NCI-H146 (cell line): Measurements from ENCODE around the gene ST8SIA1.

Experiments used
- DNase-seq: peaks from one replicate; lab custom pipeline; 2025; lab: John Stamatoyannopoulos, UW

The ST8SIA1 gene

GRCh38 chr12:22329621-22330020 lies 4.9 kb downstream of the ST8SIA1 start:
- DNase-seq, result no peak

GRCh38 chr12:22325218-22325617 lies 9.3 kb downstream of the ST8SIA1 start:
- DNase-seq, result no peak

DNA sequence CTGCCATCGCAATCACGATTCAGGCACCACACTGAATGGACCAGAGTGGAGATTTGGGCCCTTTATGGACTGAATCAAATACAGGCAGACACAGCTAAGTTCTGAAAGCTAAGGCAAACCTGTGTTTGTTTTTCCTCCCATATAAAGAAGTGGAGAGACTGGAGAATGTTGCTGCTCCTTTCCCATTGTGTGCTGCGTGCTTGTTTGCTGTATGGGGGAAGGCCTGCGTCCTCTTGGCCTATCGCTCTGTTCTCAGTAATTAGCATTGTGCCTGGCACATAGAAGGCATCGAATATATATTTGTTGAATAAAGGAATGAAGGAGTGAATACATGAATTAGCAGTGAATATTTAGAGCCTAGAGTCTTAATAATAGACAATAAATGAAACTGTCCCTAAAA lies 12.4 kb downstream of the ST8SIA1 start:
- DNase-seq, result no peak

- DNase-seq, result no peak
These were observed 12.9 kb downstream of the ST8SIA1 start for GRCh38 chr12:22321638-22322037.

DNA sequence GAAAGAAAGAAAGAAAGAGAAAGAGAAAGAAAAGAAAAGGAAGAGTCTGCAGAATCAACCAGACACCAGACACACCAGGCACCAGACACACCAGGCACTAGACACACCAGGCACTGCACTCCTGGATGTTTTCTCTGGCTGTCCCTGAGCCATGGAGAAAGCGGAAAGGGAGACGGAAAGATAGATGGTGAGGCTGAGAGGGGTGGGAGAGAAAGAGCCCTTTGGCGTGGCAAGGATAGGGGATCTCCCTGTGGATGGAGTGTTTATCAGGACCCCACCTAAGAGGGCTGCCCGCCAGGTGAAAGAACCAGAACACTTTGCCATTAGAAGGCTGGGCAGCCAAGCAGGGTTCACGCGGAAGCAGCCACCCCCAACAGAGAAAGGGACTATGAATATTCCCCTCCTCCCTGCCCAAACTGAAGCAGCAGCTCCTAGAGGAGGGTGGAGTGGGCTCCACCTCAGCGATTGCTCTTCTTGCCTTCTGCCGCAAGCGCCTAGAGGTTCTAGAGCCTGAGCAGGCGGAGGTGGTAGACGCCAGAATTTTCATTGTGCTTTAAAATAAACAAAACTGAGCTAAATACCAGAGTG lies 13.4 kb downstream of the ST8SIA1 start:
- no peak for DNase-seq

DNA sequence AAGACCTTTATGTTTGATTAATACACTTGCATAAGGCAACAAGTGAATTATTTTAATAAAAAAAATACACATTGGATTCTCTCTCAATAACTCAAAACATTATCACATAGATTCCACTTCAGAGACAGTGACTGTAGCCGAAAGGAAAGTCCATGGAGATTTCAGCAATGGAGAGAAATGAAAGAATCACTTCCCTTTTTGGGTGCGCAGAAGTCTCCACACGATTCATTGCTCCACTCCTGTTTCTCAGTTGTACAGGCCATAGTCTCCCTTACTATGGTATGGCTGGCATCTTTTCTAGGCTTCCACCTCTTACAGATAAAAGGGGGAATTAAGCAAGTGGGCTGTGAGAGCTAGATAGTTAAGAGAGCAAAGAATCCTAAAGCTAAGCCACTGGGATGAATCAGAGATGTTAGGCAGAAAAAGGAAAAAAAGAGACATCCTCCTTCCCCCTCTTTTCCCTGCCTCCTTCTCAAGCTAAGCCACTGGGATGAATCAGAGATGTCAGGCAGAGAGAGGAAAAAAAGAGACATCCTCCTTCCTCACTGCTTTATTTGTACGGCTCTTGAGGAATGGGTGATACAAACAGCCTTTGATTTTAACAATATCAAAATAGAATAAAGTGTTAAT lies 16.3 kb downstream of the ST8SIA1 start:
- no peak for DNase-seq

DNA sequence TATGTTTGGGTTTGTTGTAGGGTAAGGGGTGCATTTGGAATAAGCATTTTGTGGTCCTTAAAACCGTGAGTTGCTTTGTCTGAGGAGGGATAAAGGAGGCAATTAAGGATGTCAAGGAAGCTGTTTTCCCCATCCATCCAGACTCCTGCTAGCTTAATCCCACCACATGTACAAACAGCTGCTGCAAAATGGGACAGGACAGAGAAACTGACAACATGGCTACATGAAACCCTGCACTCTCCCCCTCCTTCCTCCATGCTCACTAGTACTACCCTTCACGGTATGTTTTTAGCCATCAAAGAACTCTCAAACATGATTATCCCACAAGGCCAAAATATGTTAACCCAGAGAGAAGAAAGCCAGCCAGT lies 20.6 kb downstream of the ST8SIA1 start:
- DNase-seq, result no peak

DNA sequence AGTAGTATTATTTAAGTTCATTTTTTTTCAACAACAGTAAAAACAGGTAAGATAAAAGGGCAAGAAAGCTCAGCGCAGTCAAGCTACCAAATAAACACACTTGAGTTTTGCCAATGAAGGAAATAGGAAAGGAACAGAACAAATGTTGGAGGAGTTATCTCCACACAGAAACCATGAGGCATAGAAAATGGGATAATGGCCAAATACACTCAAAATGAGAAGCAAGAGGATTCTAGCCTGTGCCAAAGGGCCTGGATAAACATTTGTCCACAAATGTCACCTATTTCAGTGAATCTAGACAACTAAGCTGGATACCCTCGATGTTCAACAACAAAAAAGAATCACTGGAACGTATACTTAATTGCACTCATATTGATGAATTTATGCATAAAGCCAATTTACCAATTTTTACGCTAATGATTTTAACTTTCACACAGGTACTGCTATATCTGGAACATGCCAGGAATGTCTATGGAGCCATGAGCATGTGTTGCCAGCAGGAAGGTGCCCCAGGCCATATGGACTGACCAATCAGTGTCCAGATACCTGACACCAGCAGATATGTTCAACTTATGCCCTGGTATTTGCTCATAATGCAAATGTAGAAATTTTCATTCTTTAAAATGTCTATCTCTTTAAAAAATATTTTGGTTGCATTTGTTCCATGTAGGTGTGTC lies 21.1 kb downstream of the ST8SIA1 start:
- DNase-seq, result no peak

DNA sequence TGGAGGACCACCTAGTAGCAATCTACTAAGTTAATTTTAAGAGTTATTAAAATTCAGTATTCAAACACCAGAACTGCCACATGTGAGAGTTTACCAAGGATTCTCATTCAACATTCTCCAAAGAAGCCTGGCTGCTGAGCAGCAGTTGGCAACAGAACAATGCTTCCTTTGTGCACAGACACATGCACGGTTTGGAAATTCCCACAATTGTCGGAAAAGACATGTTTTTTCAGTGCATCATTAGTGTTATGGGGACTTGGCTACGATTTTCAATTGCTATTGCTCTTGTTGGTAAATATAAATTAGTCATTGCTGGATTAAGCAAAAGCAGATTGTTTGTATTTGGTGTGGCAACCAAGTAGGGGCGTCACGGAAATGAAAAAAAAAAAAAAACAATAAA lies 22.2 kb downstream of the ST8SIA1 start:
- no peak for DNase-seq

GRCh38 chr12:22310709-22311108 lies 23.8 kb downstream of the ST8SIA1 start:
- DNase-seq, result no peak

DNA sequence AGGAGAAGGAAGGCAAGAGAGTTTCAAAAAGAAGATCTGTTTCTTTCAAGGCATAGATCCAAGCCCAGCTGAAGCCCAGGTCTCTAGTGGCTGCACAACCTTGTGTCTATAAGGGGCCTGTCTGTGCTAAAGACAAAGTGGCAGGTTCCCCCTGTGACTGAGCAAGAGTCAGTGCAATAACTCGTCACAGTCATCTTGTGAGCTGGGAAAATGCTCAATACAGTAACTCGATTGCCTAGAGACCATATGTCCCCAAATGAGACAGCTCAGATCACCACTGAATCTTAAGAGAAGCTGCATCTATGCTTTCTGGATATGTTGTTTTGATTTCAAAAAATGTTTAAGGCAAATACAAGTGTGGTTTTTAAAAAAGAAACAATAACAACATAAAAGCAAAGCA lies 24.2 kb downstream of the ST8SIA1 start:
- no peak for DNase-seq

DNA sequence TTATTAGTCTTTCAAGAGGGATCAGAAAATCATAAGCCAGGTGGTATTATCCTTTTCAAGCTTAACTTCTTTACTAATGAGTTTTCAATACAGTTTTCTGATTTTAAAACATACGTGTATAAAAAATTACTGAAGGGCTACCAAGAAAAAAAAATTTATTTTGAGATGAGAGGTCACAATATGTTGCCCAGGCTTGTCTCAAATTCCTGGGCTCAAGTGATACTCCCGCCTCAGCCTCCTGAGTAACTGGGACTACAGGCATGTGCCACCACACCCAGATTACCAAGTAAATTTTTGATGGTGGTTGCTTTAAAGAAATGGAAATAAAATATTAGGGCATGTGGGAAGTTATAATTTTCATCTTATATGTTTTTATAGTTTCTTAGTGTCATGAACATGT lies 26.7 kb downstream of the ST8SIA1 start:
- no peak for DNase-seq

GRCh38 chr12:22306311-22306710 lies 28.2 kb downstream of the ST8SIA1 start:
- DNase-seq, result no peak

DNA sequence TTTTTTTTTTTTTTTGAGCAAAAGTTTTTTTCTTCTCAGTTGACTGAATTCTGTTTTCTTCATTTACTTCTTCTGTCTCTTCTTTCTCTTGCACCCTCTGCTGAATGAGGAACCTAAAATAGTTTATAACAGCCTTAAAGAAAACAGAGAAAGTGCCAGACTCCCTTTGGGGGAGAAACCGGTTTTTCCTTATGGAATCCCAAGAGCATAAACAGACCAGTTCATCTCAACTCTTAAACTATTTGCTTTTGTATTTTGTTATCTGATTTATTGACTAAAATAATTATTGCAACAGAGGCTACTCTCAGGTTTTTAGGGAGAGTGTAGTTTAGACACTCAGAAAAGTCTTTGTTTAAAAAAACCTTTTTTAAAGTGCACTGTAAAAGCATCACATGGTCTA lies 30.2 kb downstream of the ST8SIA1 start:
- DNase-seq, result no peak

GRCh38 chr12:22299294-22299912 lies 35.1 kb downstream of the ST8SIA1 start:
- DNase-seq, result peak; percentile 19

DNA sequence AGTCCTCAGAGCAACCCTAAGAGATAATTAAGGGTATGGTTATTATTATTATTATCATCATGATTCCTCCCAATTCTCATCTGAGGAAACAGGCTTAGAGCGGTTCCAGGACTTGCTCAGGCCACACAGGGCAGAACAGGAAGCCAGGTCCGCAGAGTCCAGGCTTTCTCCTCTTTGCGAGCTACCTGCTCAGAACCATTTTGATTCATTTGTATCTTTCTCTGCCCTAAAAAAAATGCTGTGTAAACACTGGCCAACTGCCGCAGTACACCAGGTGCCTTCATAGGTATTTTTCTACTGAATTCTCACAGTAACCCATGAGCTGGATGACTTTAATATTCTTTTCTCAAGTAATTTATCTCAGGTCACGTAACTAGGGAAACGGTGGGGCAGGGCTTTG lies 45.3 kb downstream of the ST8SIA1 start:
- DNase-seq, result no peak

DNA sequence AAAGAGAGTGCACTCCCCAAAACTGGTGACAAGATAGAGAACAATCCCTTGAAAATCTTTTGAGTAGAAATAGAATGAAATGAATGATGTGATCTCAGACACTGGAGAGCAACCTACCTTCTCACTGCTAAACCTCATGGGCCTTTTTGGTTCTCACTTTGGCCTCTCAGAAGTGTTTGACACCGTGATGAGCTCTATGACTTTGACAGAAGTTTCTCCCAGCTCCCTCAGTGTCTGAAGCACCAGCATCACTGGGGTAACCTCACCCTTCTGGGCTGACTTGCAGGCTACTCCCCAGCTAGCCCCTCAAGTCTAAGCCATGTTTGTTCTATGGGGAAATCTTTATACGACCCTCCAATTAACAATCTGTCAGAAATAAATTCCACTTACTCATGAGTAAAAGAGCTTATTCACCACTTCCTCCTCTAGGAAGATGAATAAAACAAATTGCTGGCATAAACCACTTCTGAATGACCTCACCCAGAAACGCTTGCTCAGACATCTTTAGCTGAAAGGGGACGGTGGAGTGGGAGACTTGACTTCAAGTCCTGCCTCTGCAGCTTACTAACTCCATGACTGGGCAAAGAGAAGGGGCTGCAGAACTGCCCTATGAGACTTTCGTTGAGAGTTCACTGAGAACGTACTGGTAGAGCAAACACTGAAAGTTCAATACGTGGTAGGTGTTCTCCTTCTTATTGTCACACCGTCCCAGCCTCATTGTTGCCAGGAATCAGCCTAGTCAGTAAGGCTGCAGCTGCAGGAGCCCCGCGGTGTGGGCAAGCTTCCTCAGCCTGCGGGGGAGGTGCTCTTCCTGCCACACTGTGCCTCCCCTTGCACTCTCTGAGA lies 46.5 kb downstream of the ST8SIA1 start:
- DNase-seq, result peak; percentile 32

- no peak for DNase-seq
These were observed 47.4 kb downstream of the ST8SIA1 start for GRCh38 chr12:22287101-22287500.

- no peak for DNase-seq
These were observed 47.9 kb downstream of the ST8SIA1 start for GRCh38 chr12:22286569-22286968.

DNA sequence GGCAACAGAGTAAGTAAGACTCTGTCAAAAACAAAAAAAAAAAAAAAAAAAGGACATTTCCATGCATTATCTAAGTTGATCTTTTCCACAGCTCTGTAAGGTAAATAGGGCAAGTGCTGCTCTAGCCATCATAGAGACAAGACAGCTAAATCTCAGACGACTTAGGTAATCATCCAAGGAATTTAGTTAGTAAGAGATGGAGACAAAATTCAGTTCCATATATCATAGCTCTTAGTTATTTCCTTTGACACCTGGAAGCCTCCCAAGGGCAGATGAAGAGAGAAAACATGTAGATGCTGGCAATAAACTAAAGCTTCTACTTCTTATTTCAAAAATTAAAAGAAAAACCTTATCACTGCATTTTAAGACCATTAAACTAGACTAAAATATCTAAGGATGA lies 48.7 kb downstream of the ST8SIA1 start:
- DNase-seq, result no peak

- DNase-seq, result no peak
These were observed 49.6 kb downstream of the ST8SIA1 start for GRCh38 chr12:22284871-22285270.

DNA sequence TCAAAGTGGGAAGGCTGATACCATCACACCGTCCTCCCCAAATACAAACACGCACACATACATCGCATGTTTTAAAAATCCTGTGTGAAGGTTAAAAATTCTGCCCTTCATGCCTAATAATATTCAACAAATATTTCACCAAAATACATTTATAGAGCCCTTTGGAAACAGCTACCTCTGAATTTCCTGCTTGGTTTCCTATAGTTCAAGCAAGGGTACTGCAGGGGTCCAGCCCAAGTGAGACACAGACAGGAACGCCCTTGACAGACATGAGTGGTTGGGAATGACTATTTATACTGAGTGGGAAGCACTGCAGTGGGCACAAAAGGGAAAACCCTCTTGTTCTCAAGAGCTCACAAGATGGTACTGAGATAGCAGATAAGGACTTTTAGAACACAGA lies 51.0 kb downstream of the ST8SIA1 start:
- DNase-seq, result no peak
